Activated B cell treated with CpG ODN at 0.5 μM for 24 hours (primary cell): ENCODE results near the gene PCDHB8. TPM values are rescaled to one million over a fixed set of nuclear protein-coding genes. Genes with fewer than 3 reads are reported as not detected.
"Not testable (repeated sequence)": the region's sequence is repeated elsewhere in the genome, so short reads cannot be mapped to it uniquely, and the experiment has no call there.

Experiments
- ATAC-seq: fragments of 200-7000 bp; cut with Tn5 transposase; one replicate; pipeline ENCODE4 v1.10.0; 2021; ENCODE audit warnings: low read depth, mild to moderate bottlenecking, moderate library complexity
- CTCF ChIA-PET: fragments of 350-600 bp; sonication (Branson Sonifier 250); formaldehyde crosslinking; loops from one replicate; lab custom pipeline; 2021; ENCODE audit warnings: antibody characterized with exemption; lab: Charles Lee
- POLR2A ChIA-PET: fragments of 350-600 bp; sonication (Branson Sonifier 250); formaldehyde crosslinking; loops from one replicate; lab custom pipeline; 2021; ENCODE audit warnings: antibody characterized with exemption; lab: Charles Lee
- DNase-seq: peaks from one replicate; pipeline ENCODE4 v3.0.0; 2022
- H3K27ac Mint-ChIP-seq: one replicate; pipeline ENCODE4 v1.8.0; 2020; ENCODE audit warnings: mixed read lengths
- H3K27me3 Mint-ChIP-seq: one replicate; pipeline ENCODE4 v1.8.0; 2021; ENCODE audit warnings: mixed read lengths
- H3K36me3 Mint-ChIP-seq: one replicate; pipeline ENCODE4 v1.8.0; 2021; ENCODE audit warnings: low read depth, mixed read lengths
- H3K4me1 Mint-ChIP-seq: one replicate; pipeline ENCODE4 v1.8.0; 2021; ENCODE audit warnings: mixed read lengths
- H3K4me3 Mint-ChIP-seq: one replicate; pipeline ENCODE4 v1.8.0; 2020; ENCODE audit warnings: mild to moderate bottlenecking, mixed read lengths
- H3K9me3 Mint-ChIP-seq: one replicate; pipeline ENCODE4 v1.8.0; 2020; ENCODE audit warnings: mixed read lengths
- CTCF ChIP-seq: fragments of 200-600 bp; IDR thresholded peaks from one replicate; pipeline ENCODE4 v1.8.0; 2022; ENCODE audit warnings: antibody characterized with exemption, mild to moderate bottlenecking
- intact Hi-C: fragments of 100-400 bp; cut with micrococcal nuclease; formaldehyde crosslinking; loops from one replicate; pipeline ENCODE4 v1.15.1; 2024
- total RNA-seq: library from RNA; stranded (reverse); gene quantifications from 2 replicates; pipeline ENCODE4 v1.2.3, GENCODE V29; 2022

The PCDHB8 gene
- total RNA-seq, 1 donor from 2014 or later: not detected

DNA sequence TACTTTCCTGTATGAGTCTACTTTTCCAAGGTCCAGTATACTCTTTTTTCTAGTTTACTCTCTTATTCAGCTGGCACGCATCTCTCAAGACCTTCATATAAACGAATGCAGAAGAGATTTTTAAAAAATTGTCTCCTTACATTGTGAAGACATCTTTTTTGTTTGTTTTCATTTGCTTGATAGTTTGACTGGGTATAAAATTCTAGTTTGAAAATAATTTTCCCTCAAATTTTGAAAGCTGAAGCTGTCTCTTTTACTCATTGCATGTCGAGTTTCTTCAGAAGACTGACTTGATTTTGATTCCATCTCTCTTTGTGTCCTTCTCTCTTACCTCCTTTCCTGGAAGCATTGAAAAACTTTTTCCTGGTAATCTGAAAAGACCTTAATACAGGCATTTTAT is 18.8 kb downstream of the PCDHB8 start:
- DNase-seq: no peak
- no peaks in the 10 kb centered on the region for H3K4me1 Mint-ChIP-seq
- TF ChIP-seq CTCF: no peak
- ChIA-PET POLR2A (no interaction called here), CTCF (no interaction called here)
- peaks cover 37% of the 10 kb centered on the region for H3K9me3 Mint-ChIP-seq
- ATAC-seq: no peak
- peaks cover 4% of the 10 kb centered on the region for H3K36me3 Mint-ChIP-seq
- no peak overlapping the region for H3K27ac Mint-ChIP-seq
- H3K27me3 Mint-ChIP-seq: peaks cover 24% of the 10 kb centered on the region
- intact Hi-C loops: no loop called here
- no peak overlapping the region for H3K4me3 Mint-ChIP-seq

- no peak for ATAC-seq
- Mint-ChIP-seq H3K27me3 (peaks cover 7% of the 10 kb centered on the region), H3K36me3 (peaks cover 2% of the 10 kb centered on the region), H3K4me1 (no peaks in the 10 kb centered on the region), H3K4me3 (no peak within 1 kb of the TSS), H3K9me3 (peaks cover 33% of the 10 kb centered on the region), H3K27ac (no peak within 1 kb of the TSS)
- no peak for DNase-seq
- no peak for TF ChIP-seq CTCF
- ChIA-PET CTCF (no interaction called here), POLR2A (no interaction called here)
- intact Hi-C loops: no loop called here
Measured at GRCh38 chr5:141199359-141200235, 22.0 kb downstream of the PCDHB8 start, which contains the start of gene PCDHB11. PCDHB11 (plus strand) TSS chr5:141199627; CDS start chr5:141199775, 148 bp downstream.

DNA sequence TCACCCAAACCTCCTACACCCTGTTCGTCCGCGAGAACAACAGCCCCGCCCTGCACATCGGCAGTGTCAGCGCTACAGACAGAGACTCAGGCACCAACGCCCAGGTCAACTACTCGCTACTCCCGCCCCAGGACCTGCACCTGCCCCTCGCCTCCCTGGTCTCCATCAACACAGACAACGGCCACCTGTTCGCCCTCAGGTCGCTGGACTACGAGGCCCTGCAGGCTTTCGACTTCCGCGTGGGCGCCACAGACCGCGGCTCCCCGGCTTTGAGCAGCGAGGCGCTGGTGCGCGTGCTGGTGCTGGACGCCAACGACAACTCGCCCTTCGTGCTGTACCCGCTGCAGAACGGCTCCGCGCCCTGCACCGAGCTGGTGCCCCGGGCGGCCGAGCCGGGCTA is 23.5 kb downstream of the PCDHB8 start:
- ATAC-seq, H3K27me3 Mint-ChIP-seq, H3K4me3 Mint-ChIP-seq, H3K36me3 Mint-ChIP-seq, DNase-seq, POLR2A ChIA-PET, intact Hi-C loops, CTCF ChIA-PET, H3K27ac Mint-ChIP-seq, H3K4me1 Mint-ChIP-seq: not testable (repeated sequence)
- H3K9me3 Mint-ChIP-seq: peaks cover 30% of the 10 kb centered on the region

- DNase-seq, H3K27me3 Mint-ChIP-seq, POLR2A ChIA-PET, H3K36me3 Mint-ChIP-seq, ATAC-seq, H3K27ac Mint-ChIP-seq, intact Hi-C loops, CTCF ChIA-PET, H3K4me3 Mint-ChIP-seq, H3K4me1 Mint-ChIP-seq: not testable (repeated sequence)
- H3K9me3 Mint-ChIP-seq: peaks cover 25% of the 10 kb centered on the region
Measured at GRCh38 chr5:141201646-141202045, 24.1 kb downstream of the PCDHB8 start.

GRCh38 chr5:141208478-141208877 is 30.9 kb downstream of the PCDHB8 start, which contains the start of gene PCDHB12:
PCDHB12 (plus strand) TSS chr5:141208719; CDS start chr5:141208908, 189 bp downstream.
- DNase-seq (no peak), ATAC-seq (no peak)
- TF ChIP-seq CTCF: no peak
- H3K4me3 Mint-ChIP-seq: no peak within 1 kb of the TSS
- ChIA-PET POLR2A (no interaction called here), CTCF (interaction anchor here (1.0 kb wide), 1 partner anchor 356 kb away, joined by 3 read pairs; no protein-coding TSS in a partner anchor)
- H3K9me3 Mint-ChIP-seq: peaks cover 6% of the 10 kb centered on the region
- intact Hi-C loops: loop anchor here (1.0 kb wide), 1 partner anchor 356 kb away; no protein-coding TSS in a partner anchor
- H3K27me3 Mint-ChIP-seq: peaks cover 36% of the 10 kb centered on the region
- H3K4me1 Mint-ChIP-seq: no peaks in the 10 kb centered on the region
- no peaks in the 10 kb centered on the region for H3K36me3 Mint-ChIP-seq
- no peak within 1 kb of the TSS for H3K27ac Mint-ChIP-seq

GRCh38 chr5:141210281-141210680 is 32.7 kb downstream of the PCDHB8 start:
- H3K9me3 Mint-ChIP-seq, H3K36me3 Mint-ChIP-seq, H3K4me3 Mint-ChIP-seq, intact Hi-C loops, ATAC-seq, DNase-seq, H3K27ac Mint-ChIP-seq, H3K4me1 Mint-ChIP-seq, CTCF ChIA-PET: not testable (repeated sequence)
- POLR2A ChIA-PET: interaction anchor here (0.5 kb wide), 1 partner anchor 107 kb away, joined by 4 read pairs; no protein-coding TSS in a partner anchor
- H3K27me3 Mint-ChIP-seq: peaks cover 41% of the 10 kb centered on the region

DNA sequence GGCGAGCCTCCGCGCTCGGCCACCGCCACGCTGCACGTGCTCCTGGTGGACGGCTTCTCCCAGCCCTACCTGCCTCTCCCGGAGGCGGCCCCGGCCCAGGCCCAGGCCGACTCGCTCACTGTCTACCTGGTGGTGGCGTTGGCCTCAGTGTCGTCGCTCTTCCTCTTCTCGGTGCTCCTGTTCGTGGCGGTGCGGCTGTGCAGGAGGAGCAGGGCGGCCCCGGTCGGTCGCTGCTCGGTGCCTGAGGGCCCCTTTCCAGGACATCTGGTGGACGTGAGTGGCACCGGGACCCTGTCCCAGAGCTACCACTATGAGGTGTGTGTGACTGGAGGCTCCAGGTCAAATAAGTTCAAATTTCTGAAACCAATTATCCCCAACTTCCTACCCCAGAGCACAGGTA is 33.3 kb downstream of the PCDHB8 start:
- H3K27me3 Mint-ChIP-seq: peaks cover 42% of the 10 kb centered on the region
- H3K4me3 Mint-ChIP-seq, ATAC-seq, CTCF ChIA-PET, H3K36me3 Mint-ChIP-seq, intact Hi-C loops, DNase-seq, H3K27ac Mint-ChIP-seq, H3K4me1 Mint-ChIP-seq: not testable (repeated sequence)
- POLR2A ChIA-PET: interaction anchor here (0.5 kb wide), 1 partner anchor 106 kb away, joined by 4 read pairs; no protein-coding TSS in a partner anchor
- H3K9me3 Mint-ChIP-seq: peaks cover 11% of the 10 kb centered on the region

- intact Hi-C loops, H3K27ac Mint-ChIP-seq, CTCF ChIA-PET, DNase-seq, H3K36me3 Mint-ChIP-seq, POLR2A ChIA-PET, ATAC-seq, H3K4me1 Mint-ChIP-seq, H3K4me3 Mint-ChIP-seq: not testable (repeated sequence)
- Mint-ChIP-seq H3K9me3 (peaks cover 15% of the 10 kb centered on the region), H3K27me3 (peaks cover 36% of the 10 kb centered on the region)
Measured at GRCh38 chr5:141213656-141214339, 36.2 kb downstream of the PCDHB8 start, which contains the start of gene PCDHB13. PCDHB13 (plus strand) TSS chr5:141213919; CDS start chr5:141214124, 205 bp downstream.

- H3K4me3 Mint-ChIP-seq, intact Hi-C loops, ATAC-seq, H3K36me3 Mint-ChIP-seq, H3K4me1 Mint-ChIP-seq, H3K27ac Mint-ChIP-seq, DNase-seq, POLR2A ChIA-PET, CTCF ChIA-PET: not testable (repeated sequence)
- Mint-ChIP-seq H3K9me3 (peaks cover 19% of the 10 kb centered on the region), H3K27me3 (peaks cover 31% of the 10 kb centered on the region)
Measured at GRCh38 chr5:141214583-141214982, 37.0 kb downstream of the PCDHB8 start.
